NCI-H1930 (cell line): ENCODE data around the gene NRCAM.
A peak's percentile ranks its signal among the peaks of the same experiment; 100 is the strongest.

Source experiments
- DNase-seq, 2 experiments: peaks; one replicate each; lab custom pipeline; 2025; lab: John Stamatoyannopoulos, UW

The NRCAM gene

GRCh38 chr7:108459922-108460551 is 3.8 kb upstream of the NRCAM start:
- DNase-seq: peak; percentile 33 to 34

DNA sequence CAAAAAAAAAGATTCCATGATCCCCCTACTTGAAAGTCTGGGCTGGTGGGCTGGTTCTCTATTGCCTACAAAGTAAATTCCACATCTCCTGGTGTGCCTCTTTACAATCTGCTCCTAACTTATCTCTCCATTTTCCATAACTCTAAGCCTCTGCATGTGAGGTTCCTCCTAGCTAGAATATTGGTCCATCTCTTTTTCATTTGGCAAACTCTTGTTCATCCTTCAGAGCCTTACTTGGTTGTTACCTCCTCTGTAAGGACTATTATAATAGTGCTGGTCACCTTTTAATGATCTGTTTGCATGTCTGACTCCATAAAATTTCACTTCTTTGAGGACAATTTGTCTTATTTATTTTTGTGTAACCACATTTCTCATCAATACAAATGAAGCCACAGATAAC is 1.6 kb upstream of the NRCAM start:
- DNase-seq: no peak

- no peak for DNase-seq
These were observed 757 bp upstream of the NRCAM start for GRCh38 chr7:108456845-108457540.

- no peak for DNase-seq
These were observed 662 bp downstream of the NRCAM start for GRCh38 chr7:108455551-108455997.

- DNase-seq: peak; percentile 28 to 47
These were observed 1.3 kb downstream of the NRCAM start for GRCh38 chr7:108454674-108455550.

GRCh38 chr7:108454317-108454673 is 1.9 kb downstream of the NRCAM start:
- no peak for DNase-seq

GRCh38 chr7:108453320-108453719 is 2.9 kb downstream of the NRCAM start:
- DNase-seq: no peak

GRCh38 chr7:108452707-108453106 is 3.5 kb downstream of the NRCAM start:
- no peak for DNase-seq

- no peak for DNase-seq
These were observed 4.9 kb downstream of the NRCAM start for GRCh38 chr7:108451296-108451848.

DNA sequence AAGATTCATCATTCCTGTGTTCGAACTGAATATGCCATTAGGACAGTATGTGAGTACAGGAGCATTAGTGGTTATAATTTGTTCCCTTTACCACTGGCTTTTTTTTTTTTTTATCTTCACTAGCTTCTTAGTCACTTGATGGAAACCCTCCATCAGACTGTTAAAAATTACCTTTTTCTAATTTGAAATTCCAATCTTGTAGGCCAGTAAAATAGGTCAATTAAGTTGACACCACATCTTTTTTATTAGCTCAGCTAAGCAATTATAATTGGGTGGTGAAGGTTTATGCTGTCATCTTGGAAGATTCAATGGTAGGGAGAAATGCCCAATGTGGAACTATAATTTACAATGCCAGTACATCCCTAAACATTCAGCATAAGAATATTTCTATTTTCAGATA is 6.1 kb downstream of the NRCAM start:
- DNase-seq: no peak

DNA sequence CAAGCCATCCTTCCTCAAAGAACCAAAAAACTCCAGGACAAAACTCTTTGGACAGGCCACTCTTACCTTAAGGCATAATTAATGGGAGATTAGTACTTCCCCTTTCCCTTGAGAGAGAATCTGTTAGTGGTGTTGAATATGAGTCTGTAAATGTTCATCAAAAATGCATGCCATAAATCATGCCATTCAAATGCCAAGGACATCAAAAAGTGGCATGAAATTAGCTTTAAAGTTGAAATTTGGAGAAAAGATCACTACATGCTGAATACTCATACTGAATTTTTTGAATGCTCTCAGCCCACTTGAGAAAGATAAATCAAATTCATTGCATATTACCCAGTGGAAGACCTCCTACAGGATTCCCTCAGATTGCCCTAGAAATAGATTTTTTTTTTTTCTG is 6.7 kb downstream of the NRCAM start:
- DNase-seq: no peak

GRCh38 chr7:108448584-108449505 is 7.4 kb downstream of the NRCAM start:
- peak; percentile 31 to 34 for DNase-seq

DNA sequence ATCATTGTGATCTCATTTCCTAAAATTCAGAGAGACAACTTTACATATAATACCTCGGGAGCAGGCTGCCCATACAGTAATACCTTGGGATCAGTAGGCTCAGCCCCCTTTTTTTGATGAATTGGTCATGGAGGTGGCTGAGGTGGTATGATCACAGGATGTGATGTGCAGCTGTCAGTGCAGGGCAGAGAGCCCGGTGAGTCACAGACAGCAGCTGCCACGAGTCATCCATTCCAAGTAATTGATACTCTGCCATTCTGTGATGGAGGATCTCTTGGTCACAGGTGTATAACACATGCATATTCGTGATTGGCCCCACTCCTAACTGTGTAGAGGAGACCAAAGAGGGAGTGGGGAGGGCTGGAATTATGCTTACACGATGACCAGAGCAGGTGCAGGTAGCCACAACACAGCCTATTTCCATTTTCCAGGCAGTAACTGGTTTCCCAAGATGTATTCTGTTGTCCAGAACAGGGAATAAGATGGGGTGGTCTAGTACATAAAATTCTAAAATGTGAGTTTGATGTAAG is 14.1 kb downstream of the NRCAM start:
- no peak for DNase-seq

DNA sequence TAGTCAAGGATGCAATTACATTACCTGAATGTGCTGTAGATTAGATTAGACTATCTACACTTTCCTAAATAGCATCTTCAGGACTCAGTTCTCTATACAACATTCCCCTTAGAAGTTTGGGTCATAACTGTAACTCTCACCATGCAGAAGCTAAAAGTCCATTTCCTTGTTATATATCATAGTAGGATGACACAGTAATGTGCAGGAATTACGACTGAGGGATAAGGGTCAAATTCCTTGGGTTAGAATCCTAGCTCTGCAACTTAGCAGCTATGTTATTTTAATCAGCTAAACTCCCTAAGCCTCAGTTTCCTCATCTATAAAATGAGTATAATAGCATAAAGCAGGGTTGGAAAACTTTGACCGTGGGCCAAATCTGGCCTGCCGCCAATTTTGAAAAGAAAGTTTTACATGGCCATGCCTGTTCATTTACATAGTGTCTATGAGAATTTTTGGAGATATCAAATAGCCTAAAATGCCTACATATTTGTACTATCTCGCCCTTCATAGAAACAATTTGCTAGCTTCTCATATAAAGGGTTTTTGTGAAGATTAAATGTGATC is 14.8 kb downstream of the NRCAM start:
- DNase-seq: no peak

GRCh38 chr7:108440613-108441012 is 15.6 kb downstream of the NRCAM start:
- no peak for DNase-seq

DNA sequence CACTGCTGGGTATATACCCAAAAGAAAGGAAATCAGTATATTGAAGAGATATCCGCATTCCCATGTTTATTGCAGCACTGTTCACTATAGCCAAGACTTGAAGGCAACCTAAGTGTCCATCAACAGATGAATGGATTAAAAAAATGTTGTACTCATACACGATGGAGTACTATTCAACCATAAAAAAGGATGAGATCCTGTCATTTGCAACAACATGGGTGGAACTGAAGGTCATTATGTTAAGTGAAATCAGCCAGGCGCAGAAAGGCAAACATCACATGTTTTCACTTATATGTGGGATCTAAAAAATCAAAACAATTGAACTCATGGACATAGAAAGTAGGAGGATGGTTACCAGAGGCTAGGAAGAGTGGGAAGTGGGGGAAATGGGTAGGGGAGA is 19.3 kb downstream of the NRCAM start:
- DNase-seq: no peak

GRCh38 chr7:108434010-108434409 is 22.2 kb downstream of the NRCAM start:
- DNase-seq: no peak

- peak in 1 of 2 experiments; percentile 75 for DNase-seq
These were observed 25.1 kb downstream of the NRCAM start for GRCh38 chr7:108431099-108431498.

DNA sequence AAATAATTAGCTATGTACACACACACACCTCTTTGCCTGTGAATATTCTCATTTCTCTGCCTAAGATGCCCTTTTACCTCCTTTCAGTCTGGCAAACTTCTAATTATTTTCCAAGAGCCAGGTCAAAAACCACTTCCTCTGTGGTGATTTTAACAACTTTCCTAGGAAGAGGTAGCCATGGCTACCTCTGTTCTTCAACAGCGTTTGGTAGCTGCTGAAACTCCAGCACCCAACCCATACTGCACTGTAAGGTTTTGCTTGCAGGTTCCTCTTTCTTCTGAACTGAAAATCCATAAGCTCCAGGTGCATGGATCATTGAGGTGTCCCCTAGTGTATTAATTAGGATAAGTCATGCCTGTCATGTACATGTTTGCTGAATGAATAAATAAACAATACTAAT is 25.6 kb downstream of the NRCAM start:
- DNase-seq: no peak

GRCh38 chr7:108427766-108428165 is 28.5 kb downstream of the NRCAM start:
- no peak for DNase-seq

DNA sequence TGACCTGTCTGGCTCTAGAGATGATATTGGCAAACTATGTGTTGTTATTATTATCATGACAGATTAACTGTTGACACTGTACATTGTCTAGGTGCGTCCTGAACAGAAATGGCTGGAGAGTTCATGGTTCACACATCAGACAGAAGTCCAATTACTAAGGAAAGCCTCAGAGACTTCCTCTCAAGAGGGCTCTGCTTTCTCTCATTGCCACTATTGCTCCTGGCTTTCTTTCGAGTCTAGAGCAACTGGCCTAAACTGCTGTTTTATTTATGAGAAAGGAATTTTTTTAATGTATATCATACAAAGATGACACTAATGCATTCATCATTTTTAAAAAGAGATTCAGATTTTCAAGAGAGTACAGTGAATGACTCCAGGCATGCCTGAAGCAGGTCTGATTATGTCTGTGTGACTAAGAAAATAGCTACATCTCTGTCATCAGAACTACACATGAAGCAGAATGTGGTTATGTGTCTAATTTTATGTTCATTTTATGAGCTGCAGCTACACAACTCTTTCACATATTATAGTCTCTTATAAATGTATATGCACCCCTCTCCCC is 30.4 kb downstream of the NRCAM start:
- no peak for DNase-seq
